Tibial artery (tissue), 4 donors: ENCODE results near the gene MAGOH.
A peak's percentile ranks its signal among the peaks of the same experiment; 100 is the strongest.

Experiments used
- DNase-seq, 2 donors: peaks; one replicate each; pipeline ENCODE4 v3.0.0-alpha.2; 2019
- H3K27ac ChIP-seq, 2 donors: fragments of 200-600 bp; sonication (generic) in 1 of 2; 1 replicate in 1 of 2; 2 replicates in 1 of 2; pipeline ENCODE4 v1.5.1; 2018 to 2019; ENCODE audit warnings: mild to moderate bottlenecking in 1 of 2
- H3K27me3 ChIP-seq, 2 donors: fragments of 200-600 bp; sonication (generic) in 1 of 2; one replicate each; pipeline versions ENCODE4 v1.5.1 to v1.6.0; 2016 to 2019
- H3K36me3 ChIP-seq, 3 donors: fragments of 200-600 bp; sonication (generic) in 2 of 3; one replicate each; pipeline ENCODE4 v1.5.1; 2016 to 2019; ENCODE audit warnings: mild to moderate bottlenecking in 2 of 3
- H3K4me1 ChIP-seq, 4 donors: fragments of 200-600 bp; sonication (generic) in 2 of 4; 1 replicate in 3 of 4; 2 replicates in 1 of 4; pipeline ENCODE4 v1.5.1; 2016 to 2019
- H3K4me3 ChIP-seq, 2 donors: fragments of 200-600 bp; sonication (generic) in 1 of 2; 1 replicate in 1 of 2; 2 replicates in 1 of 2; pipeline ENCODE4 v1.5.1; 2018 to 2019; ENCODE audit warnings: mild to moderate bottlenecking in 2 of 2
- H3K9me3 ChIP-seq, 3 donors: fragments of 200-600 bp; sonication (generic) in 1 of 3; one replicate each; pipeline ENCODE4 v1.5.1; 2016 to 2019
- CTCF ChIP-seq, 2 experiments: fragments of 200-600 bp in 1 of 2; fragments of 450-650 bp in 1 of 2; IDR thresholded peaks; one replicate each; pipeline ENCODE4 v1.5.1; 2017 to 2019; ENCODE audit warnings: antibody characterized with exemption in 2 of 2, mild to moderate bottlenecking in 1 of 2, moderate library complexity in 1 of 2
- intact Hi-C: fragments of 100-400 bp; cut with DNase I; formaldehyde crosslinking; loops from one replicate; pipeline ENCODE4 v1.15.0; 2023; ENCODE audit warnings: low total_unique reads

Gene MAGOH

GRCh38 chr1:53219711-53220110 is 18.6 kb downstream of the MAGOH start:
- DNase-seq: no peak
- TF ChIP-seq CTCF (IDR thresholded peaks at IDR 0.05): no peak
- Histone ChIP-seq H3K9me3 (no peaks in the 10 kb centered on the region), H3K36me3 (peaks cover 7 to 39% (median 26%) of the 10 kb centered on the region in 3 donors), H3K27me3 (no peaks in the 10 kb centered on the region), H3K27ac (peak overlapping the region; percentile 94 to 97), H3K4me3 (peak overlapping the region; percentile 82 to 88), H3K4me1 (peaks cover 0 to 19% (median 11%) of the 10 kb centered on the region in 4 donors)
- intact Hi-C loops: no loop called here

DNA sequence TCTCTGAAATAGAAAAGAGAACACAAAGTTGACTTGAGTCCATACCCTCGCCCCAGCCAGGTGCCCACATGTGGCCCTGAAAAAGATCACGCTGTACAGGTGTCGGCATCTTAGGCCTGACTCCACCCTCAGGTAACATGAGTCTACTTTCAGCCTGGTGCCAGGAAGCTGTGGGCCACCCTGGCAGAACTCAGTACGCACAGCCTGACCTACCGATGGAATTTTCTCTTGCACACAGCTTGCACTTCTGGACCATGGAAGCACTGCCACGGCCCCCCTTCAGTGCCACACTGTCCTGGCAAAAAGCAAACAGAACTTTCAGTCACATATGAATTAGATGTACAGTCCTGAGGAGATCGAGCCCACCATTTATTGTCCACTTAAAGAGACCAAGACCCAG is 20.1 kb downstream of the MAGOH start:
- no peak for DNase-seq
- H3K27ac ChIP-seq: no peak overlapping the region
- no peaks in the 10 kb centered on the region for H3K9me3 ChIP-seq
- peaks cover 0 to 19% (median 11%) of the 10 kb centered on the region in 4 donors for H3K4me1 ChIP-seq
- H3K4me3 ChIP-seq: no peak overlapping the region
- H3K36me3 ChIP-seq: peaks cover 22 to 54% (median 41%) of the 10 kb centered on the region in 3 donors
- no peaks in the 10 kb centered on the region for H3K27me3 ChIP-seq
- TF ChIP-seq CTCF (IDR thresholded peaks at IDR 0.05): no peak
- intact Hi-C loops: no loop called here

DNA sequence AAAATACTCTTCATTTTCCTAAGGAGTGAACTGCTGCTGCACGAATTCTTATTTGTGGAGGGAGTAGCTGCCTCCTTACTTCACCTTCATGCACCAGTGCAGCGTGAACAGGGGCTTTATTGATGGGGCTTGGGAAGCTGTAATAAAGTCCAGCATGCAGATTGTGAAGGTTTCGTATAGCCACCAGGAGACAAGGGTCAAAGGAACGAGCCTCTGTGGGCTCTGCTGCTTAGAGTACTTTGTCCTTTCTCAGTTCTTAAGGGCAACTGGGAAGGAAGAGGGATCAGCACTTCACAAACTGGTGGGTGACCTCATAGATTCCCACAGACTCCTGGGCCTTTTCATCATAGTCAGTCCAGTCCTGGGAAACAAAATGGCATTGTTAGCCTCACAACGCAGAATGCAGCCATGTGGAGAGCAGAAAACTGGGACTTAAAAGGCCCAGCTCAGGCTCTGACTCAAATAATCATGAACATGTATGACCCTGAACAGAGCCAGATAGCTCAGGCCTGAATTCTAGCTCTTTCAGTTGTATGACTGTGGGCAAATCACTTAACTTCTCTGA is 23.9 kb downstream of the MAGOH start:
- no peak for TF ChIP-seq CTCF (IDR thresholded peaks at IDR 0.05)
- H3K4me3 ChIP-seq: no peak overlapping the region
- no peaks in the 10 kb centered on the region for H3K27me3 ChIP-seq
- peaks cover 0 to 8% (median 4%) of the 10 kb centered on the region in 4 donors for H3K4me1 ChIP-seq
- H3K36me3 ChIP-seq: peaks cover 52 to 91% (median 70%) of the 10 kb centered on the region in 3 donors
- no peaks in the 10 kb centered on the region for H3K9me3 ChIP-seq
- no peak for DNase-seq
- H3K27ac ChIP-seq: no peak overlapping the region
- intact Hi-C loops: no loop called here

DNA sequence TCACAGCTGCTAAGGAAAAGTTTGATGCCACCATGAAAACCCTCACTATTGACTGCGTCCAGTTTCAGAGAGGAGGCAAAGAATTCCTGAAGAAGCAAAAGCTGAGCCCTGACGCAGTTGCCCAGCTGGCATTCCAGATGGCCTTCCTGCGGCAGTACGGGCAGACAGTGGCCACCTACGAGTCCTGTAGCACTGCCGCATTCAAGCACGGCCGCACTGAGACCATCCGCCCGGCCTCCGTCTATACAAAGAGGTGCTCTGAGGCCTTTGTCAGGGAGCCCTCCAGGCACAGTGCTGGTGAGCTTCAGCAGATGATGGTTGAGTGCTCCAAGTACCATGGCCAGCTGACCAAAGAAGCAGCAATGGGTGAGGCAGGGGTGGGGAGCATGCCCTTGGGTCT is 27.4 kb downstream of the MAGOH start:
- Histone ChIP-seq H3K27ac (no peak overlapping the region), H3K4me1 (peaks cover 0 to 6% (median 0%) of the 10 kb centered on the region in 4 donors), H3K9me3 (no peaks in the 10 kb centered on the region), H3K4me3 (no peak overlapping the region), H3K36me3 (peaks cover 68 to 100% (median 77%) of the 10 kb centered on the region in 3 donors), H3K27me3 (no peaks in the 10 kb centered on the region)
- TF ChIP-seq CTCF (IDR thresholded peaks at IDR 0.05): no peak
- DNase-seq: no peak
- intact Hi-C loops: no loop called here

- H3K36me3 ChIP-seq: peaks cover 72 to 100% (median 77%) of the 10 kb centered on the region in 3 donors
These were observed 28.0 kb downstream of the MAGOH start for GRCh38 chr1:53210352-53210751.

More at GRCh38 chr1:53210352-53210751, 28.0 kb downstream of the MAGOH start:
- intact Hi-C loops: no loop called here
- H3K4me1 ChIP-seq: peaks cover 0 to 6% (median 0%) of the 10 kb centered on the region in 4 donors
- no peaks in the 10 kb centered on the region for H3K9me3 ChIP-seq
- TF ChIP-seq CTCF (IDR thresholded peaks at IDR 0.05): no peak
- no peaks in the 10 kb centered on the region for H3K27me3 ChIP-seq
- H3K27ac ChIP-seq: no peak overlapping the region
- H3K4me3 ChIP-seq: no peak overlapping the region
- DNase-seq: no peak
